ENCODE data around the gene CTXN1. TPM values are rescaled to one million over a fixed set of nuclear protein-coding genes. Genes with fewer than 3 reads are reported as not detected.
"Not testable (repeated sequence)": the region's sequence is repeated elsewhere in the genome, so short reads cannot be mapped to it uniquely, and the experiment has no call there.

CTXN1 gene
- total RNA-seq, 1 experiment from 2014 or later = 27.3 TPM

GRCh38 chr19:7928334-7928706, 2.4 kb upstream of the CTXN1 start:
- in situ Hi-C loops (cut with HindIII; ENCODE audit: low sequenced_read_pairs) = no loop called here
- DNase-seq (ENCODE audit: low spot score) = no peak

GRCh38 chr19:7927605-7928333, 1.8 kb upstream of the CTXN1 start:
- no peak for DNase-seq (ENCODE audit: low spot score)
- in situ Hi-C loops (cut with HindIII; ENCODE audit: low sequenced_read_pairs) = no loop called here

DNA sequence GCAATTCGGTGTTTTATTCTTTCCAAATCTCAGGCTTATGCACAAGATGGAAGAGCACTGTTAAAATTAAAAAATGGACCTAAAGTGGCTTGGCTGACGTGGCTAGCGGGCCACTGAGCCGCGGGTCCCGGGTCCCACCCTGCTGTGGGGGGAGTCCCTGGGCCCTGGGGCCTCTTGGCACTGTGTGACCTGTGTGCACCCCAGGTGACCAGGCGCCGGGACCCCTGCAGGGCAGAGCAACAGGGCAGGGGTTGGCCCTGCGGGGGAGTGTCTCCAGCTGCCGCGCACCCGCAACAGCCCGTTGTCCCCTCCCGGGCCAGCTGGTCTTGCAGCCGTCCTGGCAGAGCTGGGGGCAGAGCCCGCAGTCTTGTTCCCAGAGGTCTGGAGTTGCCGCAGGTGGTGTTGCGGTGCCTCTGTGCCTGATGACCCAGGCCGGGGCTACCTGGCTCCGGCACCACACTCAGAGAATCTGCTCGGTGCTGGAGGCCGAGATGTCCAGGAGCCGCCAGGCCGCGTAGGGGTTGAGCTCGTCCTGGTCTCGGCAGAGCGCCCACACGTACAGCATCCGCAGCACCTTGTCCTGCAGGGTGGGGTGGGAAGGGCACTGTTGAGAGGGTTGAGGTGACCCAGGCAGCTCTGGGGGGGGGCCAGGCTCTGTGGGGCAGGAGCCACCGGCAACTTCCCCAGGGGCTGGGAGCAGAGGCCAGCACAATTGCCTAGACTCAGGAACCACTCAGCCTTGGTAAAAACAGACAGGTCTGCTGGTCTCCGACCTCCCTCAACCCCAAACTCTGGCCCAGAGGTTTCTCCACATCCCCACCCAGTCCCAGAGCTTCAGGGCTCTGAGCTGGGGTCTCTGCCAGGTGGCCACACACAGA, 1.0 kb upstream of the CTXN1 start:
- DNase-seq (ENCODE audit: low spot score) = no peak
- in situ Hi-C loops (cut with HindIII; ENCODE audit: low sequenced_read_pairs) = no loop called here

GRCh38 chr19:7925171-7925851, 624 bp downstream of the CTXN1 start:
- DNase-seq (ENCODE audit: low spot score) = peak; percentile 50
- in situ Hi-C loops (cut with HindIII; ENCODE audit: low sequenced_read_pairs) = no loop called here

DNA sequence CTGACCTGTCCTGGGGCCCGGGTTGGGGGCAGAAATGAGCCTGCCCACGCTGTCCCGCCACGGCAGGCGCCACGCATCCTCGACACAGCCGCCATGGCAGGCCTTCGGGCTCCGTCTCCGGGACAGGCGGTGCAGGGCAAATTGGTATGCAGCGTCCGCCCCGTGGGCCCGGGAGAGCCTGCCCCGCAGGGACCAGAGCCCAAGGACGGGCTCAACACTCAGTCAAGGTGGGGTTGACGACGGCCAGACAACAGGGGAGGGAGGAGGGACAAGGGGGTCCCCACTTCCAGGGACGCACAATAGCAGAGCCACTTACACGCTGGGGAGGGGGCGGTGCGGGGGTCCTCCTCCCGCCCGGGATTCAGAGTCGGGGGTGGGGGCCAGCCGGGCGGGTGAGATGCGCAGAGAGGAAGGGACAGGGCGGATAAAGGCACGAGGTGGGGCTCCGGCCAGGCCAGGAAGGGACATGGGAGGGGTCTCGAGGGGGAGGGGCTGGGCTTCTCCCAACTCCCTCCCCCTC, 1.2 kb downstream of the CTXN1 start:
- no peak for DNase-seq (ENCODE audit: low spot score)

DNA sequence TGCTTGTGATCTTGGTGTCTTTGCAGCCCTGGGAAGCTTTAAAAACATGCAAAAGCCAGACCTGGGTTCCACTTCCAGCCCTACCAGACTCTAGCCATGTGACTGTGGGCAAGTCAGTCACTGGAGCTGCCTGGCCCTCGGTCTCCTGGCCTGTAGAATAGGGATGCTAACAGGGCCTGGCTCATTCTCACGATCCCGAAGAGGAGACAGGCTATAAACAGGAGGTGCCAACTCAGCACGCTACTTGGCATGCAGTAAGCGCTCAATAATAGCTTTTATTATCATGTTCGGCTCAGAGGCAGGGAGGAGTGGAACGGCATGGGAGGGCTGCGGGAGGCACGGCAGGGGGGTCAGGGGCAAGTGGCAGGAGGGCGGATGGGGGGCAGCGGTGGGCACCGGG, 1.7 kb downstream of the CTXN1 start:
- DNase-seq (ENCODE audit: low spot score) = no peak
- in situ Hi-C loops (cut with HindIII; ENCODE audit: low sequenced_read_pairs) = loop anchor here (5.0 kb wide), 1 partner anchor 72 kb away; no protein-coding TSS in a partner anchor

More for the DNA sequence above, 1.2 kb downstream of the CTXN1 start:
- in situ Hi-C loops (cut with HindIII; ENCODE audit: low sequenced_read_pairs) = loop anchor here (5.0 kb wide), 1 partner anchor 72 kb away; no protein-coding TSS in a partner anchor

DNA sequence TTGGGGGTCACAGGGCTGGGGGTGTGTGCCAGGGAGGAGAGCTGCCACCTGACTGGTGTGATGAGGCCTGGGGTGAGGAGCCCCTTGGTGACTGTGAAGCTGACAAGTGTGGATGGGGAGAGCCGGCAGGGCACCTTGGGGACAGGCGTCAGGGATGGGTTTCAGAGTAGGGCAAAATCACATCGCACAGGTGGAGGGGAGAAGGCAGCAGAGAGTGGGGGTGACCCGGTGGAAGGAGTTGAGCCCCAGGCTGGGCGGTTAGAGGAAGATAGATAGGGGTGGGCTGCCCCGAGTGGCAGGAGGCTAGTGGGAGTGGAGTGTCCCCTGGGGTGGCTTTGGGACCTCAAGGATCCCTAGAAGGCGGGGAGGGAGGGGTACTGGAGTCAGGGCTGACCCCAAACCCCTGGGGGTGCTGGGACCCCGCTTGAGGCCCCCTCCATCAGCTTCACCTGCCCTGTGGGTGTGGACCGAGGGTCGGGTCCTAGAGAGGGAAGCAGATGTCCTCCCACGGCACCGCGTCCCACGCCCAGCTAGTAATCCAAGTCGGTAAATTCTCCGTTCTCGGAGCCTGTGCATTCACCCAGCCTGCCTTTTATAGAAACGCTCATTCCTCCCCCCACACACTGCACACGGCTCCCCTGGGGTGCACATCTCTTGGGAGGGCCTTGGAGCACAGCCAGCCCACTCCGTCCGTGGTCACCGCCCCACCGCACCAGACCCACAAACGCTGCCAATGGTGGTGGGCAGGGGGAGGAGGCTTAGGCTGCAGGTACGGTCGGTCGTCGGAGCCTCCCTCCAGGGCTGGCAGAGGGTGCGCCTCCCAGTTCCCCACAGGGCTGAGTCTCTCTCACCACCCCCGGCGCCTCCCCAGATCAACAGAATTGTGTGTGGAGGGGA, 2.4 kb downstream of the CTXN1 start:
- in situ Hi-C loops (cut with HindIII; ENCODE audit: low sequenced_read_pairs) = loop anchor here (5.0 kb wide), 1 partner anchor 71 kb away; no protein-coding TSS in a partner anchor
- no peak for DNase-seq (ENCODE audit: low spot score)

DNA sequence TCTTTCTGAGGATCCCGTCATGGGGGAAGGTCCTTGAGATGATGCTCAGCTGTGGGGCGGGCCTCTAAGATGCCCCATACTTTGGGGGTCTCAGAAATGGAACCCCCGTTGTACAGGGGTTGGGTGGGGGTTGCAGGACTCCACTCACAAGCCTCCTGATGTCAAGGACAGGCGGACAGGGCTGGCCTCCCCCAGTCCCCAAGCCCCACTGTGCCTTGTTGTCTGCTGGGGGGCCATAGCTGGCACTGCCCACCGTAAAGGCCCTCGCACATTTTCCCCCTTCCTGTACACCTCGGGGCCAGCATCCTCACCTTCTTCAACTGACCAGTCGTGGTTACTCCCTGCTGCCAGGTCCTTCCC, 3.1 kb downstream of the CTXN1 start:
- no peak for DNase-seq (ENCODE audit: low spot score)
- in situ Hi-C loops (cut with HindIII; ENCODE audit: low sequenced_read_pairs) = loop anchor here (5.0 kb wide), 1 partner anchor 71 kb away; no protein-coding TSS in a partner anchor

GRCh38 chr19:7921967-7922835, 3.7 kb downstream of the CTXN1 start:
- DNase-seq (ENCODE audit: low spot score) = no peak
- in situ Hi-C loops (cut with HindIII; ENCODE audit: low sequenced_read_pairs) = loop anchor here (5.0 kb wide), 1 partner anchor 70 kb away; no protein-coding TSS in a partner anchor

GRCh38 chr19:7921302-7921966, 4.5 kb downstream of the CTXN1 start:
- in situ Hi-C loops (cut with HindIII; ENCODE audit: low sequenced_read_pairs) = loop anchor here (5.0 kb wide), 1 partner anchor 69 kb away; no protein-coding TSS in a partner anchor

DNA sequence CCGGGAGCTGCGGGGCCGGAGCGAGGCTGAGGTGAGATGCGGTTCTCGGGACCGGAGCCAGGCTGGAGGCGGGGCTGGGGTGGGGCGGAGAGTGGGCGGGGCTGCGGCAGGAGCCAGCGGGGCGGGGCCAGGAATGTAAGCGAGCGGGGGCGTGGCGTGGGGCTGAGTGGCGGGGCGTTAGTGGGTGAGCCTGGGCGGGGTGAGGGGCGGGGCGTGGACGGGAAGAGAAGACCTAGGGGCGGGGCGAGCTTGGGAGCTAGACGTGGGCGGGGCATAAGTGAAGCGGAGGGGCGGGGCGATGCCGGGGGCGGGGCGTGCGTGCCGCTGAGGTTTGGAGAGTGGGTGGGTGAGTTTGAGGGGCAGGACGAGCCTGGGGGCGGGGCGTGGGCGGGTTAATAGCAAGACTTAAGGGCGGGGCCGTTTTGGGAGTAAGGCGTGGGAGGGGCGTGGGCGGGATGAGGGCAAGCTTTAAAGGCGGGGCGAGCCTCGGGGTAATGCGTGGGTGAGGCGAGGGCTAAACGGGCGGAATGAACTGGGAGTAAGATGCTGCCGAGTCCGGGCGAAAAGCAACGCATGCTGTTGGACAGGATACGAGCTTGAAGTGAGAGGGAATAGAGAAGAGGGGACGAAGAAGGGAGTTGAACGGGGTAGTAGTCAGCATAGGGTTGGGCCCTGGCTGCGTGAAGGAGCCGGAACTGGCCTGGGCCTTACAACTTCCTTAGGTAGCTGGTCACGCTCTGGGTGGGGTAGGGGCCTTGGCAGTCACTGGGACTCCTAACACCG, 5.2 kb downstream of the CTXN1 start:
- peak; percentile 97 for DNase-seq (ENCODE audit: low spot score)
- in situ Hi-C loops (cut with HindIII; ENCODE audit: low sequenced_read_pairs) = loop anchor here (5.0 kb wide), 1 partner anchor 68 kb away; no protein-coding TSS in a partner anchor

More at GRCh38 chr19:7921302-7921966, 4.5 kb downstream of the CTXN1 start:
- no peak for DNase-seq (ENCODE audit: low spot score)

DNA sequence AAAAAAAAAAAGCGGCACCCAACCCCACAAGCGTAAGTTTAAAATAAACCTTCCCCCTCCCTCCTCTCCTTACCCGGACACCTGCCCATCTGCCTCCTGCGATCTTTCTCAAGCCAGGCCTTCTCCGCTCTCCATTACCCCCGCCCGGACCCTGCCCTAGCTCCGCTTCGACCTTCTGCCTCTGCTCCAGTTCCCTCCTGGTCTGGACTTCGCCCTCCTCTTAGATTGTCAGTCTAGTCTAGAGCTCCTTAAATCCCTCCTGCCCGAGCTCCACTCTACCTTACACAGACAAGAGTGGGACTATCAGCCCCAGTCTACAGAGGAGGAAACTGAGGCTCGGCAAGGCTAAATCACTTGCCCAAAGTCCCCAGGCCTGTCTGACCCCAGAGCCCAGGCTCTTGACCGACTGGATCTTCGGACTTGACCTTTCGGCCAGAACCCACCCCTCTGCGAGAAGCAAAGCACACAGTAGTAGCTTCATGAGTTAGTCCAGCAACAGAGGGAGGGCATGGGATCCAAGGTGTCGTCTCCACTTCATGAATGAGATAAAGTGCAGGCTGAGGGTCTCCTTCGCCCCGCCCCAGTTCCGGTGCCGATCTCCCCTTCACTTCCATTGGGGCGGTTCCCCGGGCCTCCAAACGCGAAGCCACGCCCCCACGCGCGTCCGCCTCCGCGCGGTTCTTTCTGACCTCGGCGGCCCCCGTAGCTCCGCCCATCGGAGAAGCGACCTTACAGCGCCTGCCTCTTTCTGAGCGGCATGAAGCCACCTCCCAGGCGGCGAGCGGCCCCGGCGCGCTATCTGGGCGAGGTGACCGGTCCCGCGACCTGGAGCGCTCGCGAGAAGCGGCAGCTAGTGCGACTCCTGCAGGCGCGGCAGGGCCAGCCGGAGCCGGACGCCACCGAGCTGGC, 6.1 kb downstream of the CTXN1 start, which contains the start of gene SNAPC2:
SNAPC2 (plus strand) TSS at position 729 of the 909 bp plus-strand sequence; CDS start at position 758, 29 bp downstream.
- DNase-seq (ENCODE audit: low spot score) = peak; percentile 87
- in situ Hi-C loops (cut with HindIII; ENCODE audit: low sequenced_read_pairs) = loop anchor here (5.0 kb wide), 1 partner anchor 68 kb away; no protein-coding TSS in a partner anchor

GRCh38 chr19:7918615-7919421, 7.1 kb downstream of the CTXN1 start:
- no peak for DNase-seq (ENCODE audit: low spot score)
- in situ Hi-C loops (cut with HindIII; ENCODE audit: low sequenced_read_pairs) = no loop called here

- in situ Hi-C loops (cut with HindIII; ENCODE audit: low sequenced_read_pairs); DNase-seq (ENCODE audit: low spot score): not testable (repeated sequence)
These were observed 7.8 kb downstream of the CTXN1 start for GRCh38 chr19:7918062-7918614.
